Heart left ventricle (tissue), 16 donors: Measurements from ENCODE around the gene NECTIN1. TPM values are rescaled to one million over a fixed set of nuclear protein-coding genes. Genes with fewer than 3 reads are reported as not detected.

ENCODE experiments used
- ATAC-seq, 4 donors: fragments of 200-7000 bp; cut with Tn5 transposase; one replicate each; pipeline ENCODE4 v1.9.1; 2020 to 2022; ENCODE audit warnings: moderate library complexity in 4 of 4, mild to moderate bottlenecking in 3 of 4, moderate number of reproducible peaks in 1 of 4
- DNase-seq, 5 donors: peaks; one replicate each; pipeline ENCODE4 v3.0.0-alpha.2; 2020
- H3K27ac ChIP-seq, 12 donors: fragments of 200-600 bp; sonication (generic) in 4 of 12; one replicate each; pipeline versions ENCODE4 v1.5.0 to v1.8.0; 2016 to 2022; ENCODE audit warnings: mild to moderate bottlenecking in 2 of 12
- H3K27me3 ChIP-seq, 9 donors: fragments of 200-600 bp; sonication (generic) in 2 of 9; one replicate each; pipeline versions ENCODE4 v1.5.1 to v1.8.0; 2016 to 2022; ENCODE audit warnings: mild to moderate bottlenecking in 3 of 9
- H3K36me3 ChIP-seq, 9 donors: fragments of 200-600 bp; sonication (generic) in 2 of 9; one replicate each; pipeline versions ENCODE4 v1.5.0 to v1.8.0; 2018 to 2022; ENCODE audit warnings: mild to moderate bottlenecking in 2 of 9
- H3K4me1 ChIP-seq, 12 donors: fragments of 200-600 bp; sonication (generic) in 4 of 12; one replicate each; pipeline versions ENCODE4 v1.5.0 to v1.8.0; 2016 to 2022; ENCODE audit warnings: mild to moderate bottlenecking in 3 of 12
- H3K4me3 ChIP-seq, 12 donors: fragments of 200-600 bp; sonication (generic) in 4 of 12; one replicate each; pipeline versions ENCODE4 v1.5.0 to v1.8.0; 2017 to 2022; ENCODE audit warnings: mild to moderate bottlenecking in 9 of 12, moderate library complexity in 4 of 12
- H3K9me3 ChIP-seq, 12 donors: fragments of 200-600 bp; sonication (generic) in 4 of 12; one replicate each; pipeline versions ENCODE4 v1.5.0 to v1.8.0; 2016 to 2022; ENCODE audit warnings: mild to moderate bottlenecking in 1 of 12
- POLR2A ChIP-seq, 2 donors: fragments of 450-650 bp; IDR thresholded peaks; one replicate each; pipeline ENCODE4 v1.6.1; 2017; ENCODE audit warnings: antibody characterized with exemption in 2 of 2, mild to moderate bottlenecking in 2 of 2, moderate library complexity in 2 of 2
- WGBS, 4 donors: extraction: QIAGEN DNeasy Blood & Tissue Kit in 2 of 4; methylation state at CpG; one replicate each; pipeline versions ENCODE4 v1.1.5 to v1.1.7; 2013 to 2018; 5-methylcytosine and 5-hydroxymethylcytosine counted together
- intact Hi-C, 10 donors: fragments of 100-400 bp; cut with DNase I; formaldehyde crosslinking; loops; one replicate each; pipeline versions ENCODE4 v1.11.1 to v1.14.2; 2022
- polyA plus RNA-seq, 2 donors: library from polyadenylated mRNA; stranded (reverse); fragments of 200-250 nt; gene quantifications; one replicate each; pipeline ENCODE4 v1.2.3, GENCODE V29; 2013
- total RNA-seq, 9 donors: library from RNA; depleted of rRNA in 2 of 9; stranded (reverse); fragments of >200 nt in 2 of 9; fragmentation: NEBNext Ultra II Directional in 3 of 9; extraction: Animal tissue kit (Norgen Biotek cat#: 25700) in 3 of 9; gene quantifications; one replicate each; pipeline versions ENCODE4 v1.1.0 to v1.2.4, GENCODE V29; 2016 to 2023
- TF ChIP-seq, protein P1 (sequence below), 12 donors: fragments of 200-600 bp; sonication (generic) in 4 of 12; IDR thresholded peaks; one replicate each; pipeline versions ENCODE4 v1.5.0 to v1.8.0; 2018 to 2022; ENCODE audit warnings: antibody characterized with exemption in 12 of 12, mild to moderate bottlenecking in 5 of 12
- donor health status: ischemic (EF 13 %, LVEDD 7.1; RV severe dilation, severe dysfunction).
- donor health status: healthy with polysubstance abuse.
- donor health status: DM: no; HTN: yes; CAD: no.
- donor health status: DM: no; HTN: no; CAD: no.
- donor health status: ischemic (EF 25% LVEDD 6.9; RV normal size, moderate dysfunction).
- donor health status: ischemic (EF 25% LVEDD 5.7; RV mildly dilated, moderate dysfunction).
- donor health status: healthy.
- donor health status: DM: yes; HTN: yes; CAD: no.
- donor health status: ischemic (EF 35%, LVEDD 5.7; RV mildly dilated, moderate dysfunction).
- donor health status: nonischemic (EF 11% LVEDD 7.7; RV severe dilation, severe dysfunction).
- donor health status: DM: yes; HTN: yes; CAD: no.
- donor health status: PGD.
- donor health status: ischemic (EF 29% LVEDD 5.4; RV normal size, mild dysfunction).
- donor health status: nonischemic (EF 23%, LVEDD 6.1; RV moderate dilation, normal function).

Gene NECTIN1
- total and polyA plus RNA-seq, 11 donors, result 5.8 to 28.6 (median 18.5) TPM

DNA sequence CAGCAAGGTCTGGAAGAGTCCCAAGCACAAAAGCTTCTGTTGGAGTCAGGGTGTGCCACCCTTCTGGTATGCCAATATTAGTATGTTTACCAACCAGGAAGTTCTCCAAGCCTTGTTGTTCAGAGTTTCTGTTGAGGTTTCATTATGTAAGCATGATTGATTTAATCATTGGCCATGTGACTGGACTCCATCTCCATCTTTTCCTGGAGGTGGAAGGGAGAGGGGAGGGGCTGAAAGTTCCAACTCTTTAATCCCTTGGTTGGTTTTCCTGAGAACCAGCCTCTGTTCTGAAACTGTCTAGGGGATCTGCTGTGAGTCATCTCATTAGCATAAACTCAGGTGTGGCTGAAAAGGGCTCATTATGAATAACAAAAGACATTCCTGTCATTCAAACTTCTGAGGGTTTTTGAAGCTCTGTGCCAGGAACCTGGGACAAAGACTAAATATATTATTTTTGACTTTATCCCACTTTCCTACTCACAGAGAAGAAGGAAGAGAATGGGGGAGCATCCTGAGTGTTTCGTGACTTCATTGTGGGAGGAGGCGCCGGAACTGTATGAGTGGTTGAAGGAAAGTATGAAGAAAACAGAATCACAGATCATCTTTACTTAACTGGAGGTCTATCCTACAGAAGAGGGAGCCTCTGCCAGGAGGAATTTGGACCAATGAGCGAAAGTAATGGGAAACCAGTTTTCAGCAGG, 138.2 kb downstream of the NECTIN1 start:
- TF ChIP-seq, protein P1, sequence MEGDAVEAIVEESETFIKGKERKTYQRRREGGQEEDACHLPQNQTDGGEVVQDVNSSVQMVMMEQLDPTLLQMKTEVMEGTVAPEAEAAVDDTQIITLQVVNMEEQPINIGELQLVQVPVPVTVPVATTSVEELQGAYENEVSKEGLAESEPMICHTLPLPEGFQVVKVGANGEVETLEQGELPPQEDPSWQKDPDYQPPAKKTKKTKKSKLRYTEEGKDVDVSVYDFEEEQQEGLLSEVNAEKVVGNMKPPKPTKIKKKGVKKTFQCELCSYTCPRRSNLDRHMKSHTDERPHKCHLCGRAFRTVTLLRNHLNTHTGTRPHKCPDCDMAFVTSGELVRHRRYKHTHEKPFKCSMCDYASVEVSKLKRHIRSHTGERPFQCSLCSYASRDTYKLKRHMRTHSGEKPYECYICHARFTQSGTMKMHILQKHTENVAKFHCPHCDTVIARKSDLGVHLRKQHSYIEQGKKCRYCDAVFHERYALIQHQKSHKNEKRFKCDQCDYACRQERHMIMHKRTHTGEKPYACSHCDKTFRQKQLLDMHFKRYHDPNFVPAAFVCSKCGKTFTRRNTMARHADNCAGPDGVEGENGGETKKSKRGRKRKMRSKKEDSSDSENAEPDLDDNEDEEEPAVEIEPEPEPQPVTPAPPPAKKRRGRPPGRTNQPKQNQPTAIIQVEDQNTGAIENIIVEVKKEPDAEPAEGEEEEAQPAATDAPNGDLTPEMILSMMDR (IDR thresholded peaks at IDR 0.05), result no peak
- H3K27ac ChIP-seq, result no peak overlapping the region
- H3K9me3 ChIP-seq, result peaks cover 0 to 11% (median 0%) of the 10 kb centered on the region in 12 donors
- H3K27me3 ChIP-seq, result peaks cover 0 to 18% (median 4%) of the 10 kb centered on the region in 9 donors
- 76 to 85% (median 80%) methylated on average over 4 of the region's 4 CpGs for WGBS, 4 donors
- H3K4me1 ChIP-seq, result peaks cover 0 to 11% (median 0%) of the 10 kb centered on the region in 12 donors
- no peaks in the 10 kb centered on the region for H3K36me3 ChIP-seq
- no peak for ATAC-seq
- intact Hi-C loops, result no loop called here
- no peak for DNase-seq
- no peak overlapping the region for H3K4me3 ChIP-seq

DNA sequence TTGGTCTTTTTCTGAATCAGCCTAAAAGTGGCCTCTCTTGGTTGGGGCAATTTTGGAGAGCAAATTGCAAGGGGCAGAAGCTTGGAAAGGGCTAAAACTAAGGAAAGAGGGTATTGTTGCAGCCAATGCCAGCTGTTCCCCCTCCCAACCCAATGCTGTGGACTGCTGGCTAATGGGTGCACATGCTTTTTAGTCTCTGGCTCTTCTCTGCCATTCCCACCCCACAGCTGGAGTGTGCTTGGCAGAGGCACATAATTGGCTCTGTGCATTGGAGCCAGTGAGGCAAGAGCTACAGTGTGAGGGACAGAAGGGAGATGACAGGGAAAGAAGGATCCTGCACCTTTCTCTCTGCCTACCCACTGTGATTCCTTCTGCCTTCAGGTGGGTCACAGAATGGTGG, 140.0 kb downstream of the NECTIN1 start:
- Histone ChIP-seq H3K36me3 (no peaks in the 10 kb centered on the region), H3K27me3 (peaks cover 11 to 36% (median 19%) of the 10 kb centered on the region in 9 donors), H3K9me3 (peaks cover 0 to 11% (median 0%) of the 10 kb centered on the region in 12 donors), H3K4me3 (no peak overlapping the region), H3K4me1 (peaks cover 0 to 15% (median 12%) of the 10 kb centered on the region in 12 donors), H3K27ac (no peak overlapping the region)
- no peak for TF ChIP-seq POLR2A (IDR thresholded peaks at IDR 0.05)
- TF ChIP-seq, protein P1 (IDR thresholded peaks at IDR 0.05), result no peak
- DNase-seq (no peak), ATAC-seq (no peak)
- intact Hi-C loops, result no loop called here
